GM21381 (cell line): ENCODE data around the gene TRAPPC10.

Experiments used
- ATAC-seq: cut with Tn5 transposase; IDR thresholded peaks from one replicate; pipeline ENCODE4 v1.9.1; 2021; ENCODE audit warnings: mild to moderate bottlenecking, moderate library complexity; ENCODE audit not compliant: unreplicated experiment

Gene TRAPPC10

GRCh38 chr21:44011579-44012473, at the start of gene TRAPPC10:
Gene TRAPPC10, plus strand, starts transcription at chr21:44012309. Its CDS starts 185 bp downstream, at chr21:44012494.
- ATAC-seq, result peak; percentile 69

- ATAC-seq, result no peak
Observed at GRCh38 chr21:43965911-43966585, 46.1 kb upstream of the TRAPPC10 start.

- no peak for ATAC-seq
Observed at GRCh38 chr21:43966946-43967512, 45.1 kb upstream of the TRAPPC10 start.

- no peak for ATAC-seq
Observed at GRCh38 chr21:43967981-43968380, 44.1 kb upstream of the TRAPPC10 start.

GRCh38 chr21:43968410-43969114, 43.5 kb upstream of the TRAPPC10 start:
- ATAC-seq, result no peak

- no peak for ATAC-seq
Observed at GRCh38 chr21:43969115-43969444, 43.0 kb upstream of the TRAPPC10 start.

- ATAC-seq, result no peak
Observed at GRCh38 chr21:43970551-43970950, 41.6 kb upstream of the TRAPPC10 start.

- ATAC-seq, result no peak
Observed at GRCh38 chr21:43971201-43971991, 40.7 kb upstream of the TRAPPC10 start.

GRCh38 chr21:43971992-43972255, 40.2 kb upstream of the TRAPPC10 start:
- no peak for ATAC-seq

GRCh38 chr21:43972850-43973633, 39.1 kb upstream of the TRAPPC10 start:
- ATAC-seq, result no peak

- no peak for ATAC-seq
Observed at GRCh38 chr21:43973634-43973955, 38.5 kb upstream of the TRAPPC10 start.

- no peak for ATAC-seq
Observed at GRCh38 chr21:43974791-43975468, 37.2 kb upstream of the TRAPPC10 start.

- ATAC-seq, result no peak
Observed at GRCh38 chr21:43975469-43976098, 36.5 kb upstream of the TRAPPC10 start.

- ATAC-seq, result no peak
Observed at GRCh38 chr21:43976661-43977060, 35.4 kb upstream of the TRAPPC10 start.

GRCh38 chr21:43978060-43978459, 34.0 kb upstream of the TRAPPC10 start:
- no peak for ATAC-seq

- no peak for ATAC-seq
Observed at GRCh38 chr21:43979654-43980053, 32.5 kb upstream of the TRAPPC10 start.

GRCh38 chr21:43981151-43981870, 30.8 kb upstream of the TRAPPC10 start:
- ATAC-seq, result no peak

GRCh38 chr21:43981871-43982210, 30.3 kb upstream of the TRAPPC10 start:
- ATAC-seq, result no peak
